Endothelial cell of umbilical vein (primary cell): ENCODE data around the gene NAA38. TPM values are rescaled to one million over a fixed set of nuclear protein-coding genes. Genes with fewer than 3 reads are reported as not detected.

ENCODE experiments used
- BruUV-seq: library from RNA; stranded (reverse); fragments of 400-500 nt; replicated peaks from 2 replicates; lab custom pipeline; 2021; lab: Mats Ljungman, UMichigan
- CTCF ChIA-PET: fragments of 300-600, 350-600 bp; sonication (Branson Sonifier 250); formaldehyde crosslinking; loops from one replicate; lab custom pipeline; 2021; ENCODE audit warnings: antibody characterized with exemption, inconsistent platforms; lab: Charles Lee
- POLR2A ChIA-PET: fragments of 300-600, 350-600 bp; sonication (Branson Sonifier 250); formaldehyde crosslinking; loops from one replicate; lab custom pipeline; 2021; ENCODE audit warnings: antibody characterized with exemption, inconsistent platforms; lab: Charles Lee
- DNase-seq: peaks from one replicate; pipeline ENCODE4 v3.0.0-alpha.2; 2011; ENCODE audit warnings: low read depth, low spot score
- FAIRE-seq: peaks from 2 replicates; lab custom pipeline; 2011; peaks lifted over from hg19 to GRCh38; lab: Jason Lieb, UNC
- H2AFZ ChIP-seq: 2 replicates; pipeline ENCODE4 v1.6.0; 2012; ENCODE audit warnings: low read depth, low read length, control low read depth, inconsistent platforms
- H3K27ac ChIP-seq: 2 replicates; pipeline ENCODE4 v1.5.1; 2011; ENCODE audit warnings: low read depth, mild to moderate bottlenecking, control low read depth, low read length, moderate library complexity; ENCODE audit not compliant: insufficient read depth
- H3K27me3 ChIP-seq, 2 experiments: 2 replicates each; pipeline versions ENCODE4 v1.6.0 to v1.6.1; 2011; ENCODE audit warnings: low read length in 2 of 2, mixed read lengths in 1 of 2; ENCODE audit not compliant: control insufficient read depth in 2 of 2, insufficient read depth in 2 of 2
- H3K36me3 ChIP-seq, 2 experiments: 2 replicates in 1 of 2; 3 replicates in 1 of 2; pipeline ENCODE4 v1.5.1; 2011; ENCODE audit warnings: low read length in 2 of 2, mild to moderate bottlenecking in 1 of 2, moderate library complexity in 1 of 2; ENCODE audit not compliant: control insufficient read depth in 2 of 2, insufficient read depth in 2 of 2; ENCODE audit errors: extremely low read depth in 1 of 2
- H3K4me1 ChIP-seq: 3 replicates; pipeline ENCODE4 v1.5.1; 2011; ENCODE audit warnings: mild to moderate bottlenecking, low read length; ENCODE audit not compliant: control insufficient read depth, insufficient read depth; ENCODE audit errors: extremely low read depth
- H3K4me2 ChIP-seq: 2 replicates; pipeline ENCODE4 v1.6.1; 2011; ENCODE audit warnings: low read length, control low read depth, mixed read lengths; ENCODE audit not compliant: insufficient read depth
- H3K4me3 ChIP-seq, 3 experiments: fragments of 200-600 bp in 1 of 3; sonication (generic), shearing (Covaris generic) in 1 of 3; replicated peaks in 1 of 3; 2 replicates each; pipeline ENCODE4 v1.5.1; 2011 to 2016; ENCODE audit warnings: control low read depth in 3 of 3, low read length in 3 of 3, mild to moderate bottlenecking in 2 of 3, inconsistent platforms in 1 of 3, low read depth in 1 of 3, moderate library complexity in 1 of 3; ENCODE audit not compliant: insufficient read depth in 1 of 3
- H3K79me2 ChIP-seq: 2 replicates; pipeline ENCODE4 v1.6.0; 2012; ENCODE audit warnings: low read length, inconsistent platforms; ENCODE audit not compliant: control insufficient read depth, insufficient read depth
- H3K9ac ChIP-seq: replicated peaks from 2 replicates; pipeline ENCODE3; 2011; ENCODE audit warnings: low read length, control low read depth; ENCODE audit not compliant: insufficient read depth; ENCODE audit errors: extremely low read depth
- H3K9me1 ChIP-seq: replicated peaks from 3 replicates; pipeline ENCODE4 v1.6.0; 2011; ENCODE audit warnings: mild to moderate bottlenecking, low read length; ENCODE audit not compliant: control insufficient read depth, insufficient read depth; ENCODE audit errors: extremely low read depth
- H3K9me3 ChIP-seq: replicated peaks from 2 replicates; pipeline ENCODE4 v1.5.1; 2012; ENCODE audit warnings: low read length, inconsistent platforms; ENCODE audit not compliant: control insufficient read depth, insufficient read depth
- H4K20me1 ChIP-seq: replicated peaks from 2 replicates; pipeline ENCODE3; 2011; ENCODE audit warnings: mild to moderate bottlenecking, low read length; ENCODE audit not compliant: control insufficient read depth, insufficient read depth; ENCODE audit errors: extremely low read depth
- CTCF ChIP-seq, 2 donors: IDR thresholded peaks; 1 replicate in 1 of 2; 2 replicates in 1 of 2; pipeline ENCODE4 v1.5.1; 2011; ENCODE audit warnings: low read length in 2 of 2, mild to moderate bottlenecking in 2 of 2, moderate library complexity in 2 of 2, control low read depth in 1 of 2, inconsistent platforms in 1 of 2, low read depth in 1 of 2; ENCODE audit not compliant: insufficient read depth in 1 of 2; ENCODE audit errors: extremely low read depth in 1 of 2
- EZH2 ChIP-seq: IDR thresholded peaks from 2 replicates; pipeline ENCODE4 v1.6.1; 2012; ENCODE audit warnings: borderline replicate concordance, low read depth, mild to moderate bottlenecking, moderate library complexity, low read length, inconsistent platforms; ENCODE audit not compliant: severe bottlenecking
- FOS ChIP-seq: IDR thresholded peaks from 2 replicates; pipeline ENCODE4 v1.6.1; 2011; ENCODE audit warnings: mild to moderate bottlenecking, low read length, moderate library complexity, borderline replicate concordance; ENCODE audit not compliant: insufficient read depth
- GATA2 ChIP-seq: IDR thresholded peaks from 2 replicates; pipeline ENCODE4 v1.7.0; 2011; ENCODE audit warnings: low read depth, mild to moderate bottlenecking, moderate library complexity, mixed read lengths, low read length; ENCODE audit not compliant: insufficient read length, insufficient read depth
- JUN ChIP-seq: IDR thresholded peaks from 2 replicates; pipeline ENCODE4 v1.6.1; 2011; ENCODE audit warnings: borderline replicate concordance, low read depth; ENCODE audit not compliant: insufficient read length, insufficient read depth
- MAX ChIP-seq: IDR thresholded peaks from 2 replicates; pipeline ENCODE4 v1.6.1; 2011; ENCODE audit not compliant: insufficient read depth, insufficient read length
- MYC ChIP-seq: IDR thresholded peaks from one replicate; pipeline ENCODE4 v1.6.1; 2011; ENCODE audit warnings: mild to moderate bottlenecking, low read depth, low read length
- POLR2A ChIP-seq: IDR thresholded peaks from 2 replicates; pipeline ENCODE4 v1.6.1; 2012; ENCODE audit warnings: low read depth, mild to moderate bottlenecking, control low read depth, low read length
- POLR2AphosphoS5 ChIP-seq: IDR thresholded peaks from 2 replicates; pipeline ENCODE4 v1.6.1; 2012; ENCODE audit warnings: low read depth, mild to moderate bottlenecking, control low read depth, low read length, moderate library complexity; ENCODE audit not compliant: insufficient read depth
- dilution Hi-C: fragments of 300-500 bp; cut with MboI; formaldehyde crosslinking; loops from one replicate; pipeline ENCODE4 v1.15.0; 2019; ENCODE audit warnings: low sequenced_read_pairs; ENCODE audit not compliant: extremely low pct_ligation_motif_present
- intact Hi-C: fragments of 100-400 bp; cut with micrococcal nuclease; formaldehyde crosslinking; loops from one replicate; pipeline ENCODE4 v1.10.0; 2022
- polyA plus RNA-seq, 4 experiments: library from polyadenylated mRNA; depleted of rRNA in 3 of 4; stranded (reverse) in 3 of 4; unstranded in 1 of 4; fragments of >200 nt; gene quantifications; 2 replicates each; pipeline versions ENCODE4 v1.2.1 to v1.2.3, GENCODE V29; 2011 to 2012; ENCODE audit warnings: missing spikeins in 1 of 4
- total RNA-seq: library from RNA; stranded (reverse); gene quantifications from 2 replicates; pipeline ENCODE4 v1.2.3, GENCODE V29; 2021

The NAA38 gene
- total and polyA plus RNA-seq, 2 donors (not counting 3 experiments of a cell fraction or from before 2014, with no cell fraction given), result 119 to 267 TPM

GRCh38 chr17:7875804-7876370, 18.5 kb upstream of the NAA38 start:
- no peak for TF ChIP-seq FOS
- no peak for TF ChIP-seq GATA2
- no peak for TF ChIP-seq CTCF (IDR thresholded peaks at IDR 0.05; ENCODE audit: extremely low read depth in 1 of 2, insufficient read depth in 1 of 2, low read depth in 1 of 2, low read length in 2 of 2)
- no peak for TF ChIP-seq POLR2A
- no peak for TF ChIP-seq EZH2
- TF ChIP-seq MYC, result no peak
- TF ChIP-seq MAX, result no peak
- no peak for TF ChIP-seq POLR2AphosphoS5
- TF ChIP-seq JUN, result no peak
- no peak for DNase-seq
- no peak overlapping the region for H3K4me3 ChIP-seq
- H3K4me2 ChIP-seq, result no peak overlapping the region
- intact Hi-C loops, result no loop called here
- no TSS peak for BruUV-seq
- FAIRE-seq, result no peak
- H3K9me3 ChIP-seq, result no peaks in the 10 kb centered on the region
- POLR2A ChIA-PET, result no interaction called here
- no peaks in the 10 kb centered on the region for H4K20me1 ChIP-seq
- CTCF ChIA-PET, result no interaction called here
- H3K27ac ChIP-seq, result no peak overlapping the region
- H3K79me2 ChIP-seq, result no peaks in the 10 kb centered on the region
- H3K36me3 ChIP-seq, result peaks cover 10% of the 10 kb centered on the region in 2 experiments
- dilution Hi-C loops, result no loop called here
- no peaks in the 10 kb centered on the region for H3K9me1 ChIP-seq
- no peak overlapping the region for H2AFZ ChIP-seq
- no peak overlapping the region for H3K9ac ChIP-seq
- no peaks in the 10 kb centered on the region for H3K27me3 ChIP-seq
- no peaks in the 10 kb centered on the region for H3K4me1 ChIP-seq
